Measurements from ENCODE around the gene FKBP1A. TPM values are rescaled to one million over a fixed set of nuclear protein-coding genes. Genes with fewer than 3 reads are reported as not detected.

Gene FKBP1A
- total RNA-seq, 3 donors from 2014 or later = 115 to 191 (median 128) TPM

GRCh38 chr20:1423625-1424106 lies 30.8 kb upstream of the FKBP1A start:
- DNase-seq (ENCODE audit: low spot score in 2 of 2) = no peak
- Histone ChIP-seq H3K36me3 (no peaks in the 10 kb centered on the region), H3K9me3 (peaks cover 0 to 7% of the 10 kb centered on the region in 2 donors), H3K27ac (no peak overlapping the region), H3K27me3 (no peaks in the 10 kb centered on the region), H3K4me1 (no peaks in the 10 kb centered on the region), H3K4me3 (no peak overlapping the region)
- intact Hi-C loops (cut with DNase I; ENCODE audit: low total_unique reads) = no loop called here
- TF ChIP-seq POLR2AphosphoS5 (IDR thresholded peaks at IDR 0.05) = no peak
- TF ChIP-seq, protein P1, sequence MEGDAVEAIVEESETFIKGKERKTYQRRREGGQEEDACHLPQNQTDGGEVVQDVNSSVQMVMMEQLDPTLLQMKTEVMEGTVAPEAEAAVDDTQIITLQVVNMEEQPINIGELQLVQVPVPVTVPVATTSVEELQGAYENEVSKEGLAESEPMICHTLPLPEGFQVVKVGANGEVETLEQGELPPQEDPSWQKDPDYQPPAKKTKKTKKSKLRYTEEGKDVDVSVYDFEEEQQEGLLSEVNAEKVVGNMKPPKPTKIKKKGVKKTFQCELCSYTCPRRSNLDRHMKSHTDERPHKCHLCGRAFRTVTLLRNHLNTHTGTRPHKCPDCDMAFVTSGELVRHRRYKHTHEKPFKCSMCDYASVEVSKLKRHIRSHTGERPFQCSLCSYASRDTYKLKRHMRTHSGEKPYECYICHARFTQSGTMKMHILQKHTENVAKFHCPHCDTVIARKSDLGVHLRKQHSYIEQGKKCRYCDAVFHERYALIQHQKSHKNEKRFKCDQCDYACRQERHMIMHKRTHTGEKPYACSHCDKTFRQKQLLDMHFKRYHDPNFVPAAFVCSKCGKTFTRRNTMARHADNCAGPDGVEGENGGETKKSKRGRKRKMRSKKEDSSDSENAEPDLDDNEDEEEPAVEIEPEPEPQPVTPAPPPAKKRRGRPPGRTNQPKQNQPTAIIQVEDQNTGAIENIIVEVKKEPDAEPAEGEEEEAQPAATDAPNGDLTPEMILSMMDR (IDR thresholded peaks at IDR 0.05) = no peak
- no peak for TF ChIP-seq POLR2A (IDR thresholded peaks at IDR 0.05)

DNA sequence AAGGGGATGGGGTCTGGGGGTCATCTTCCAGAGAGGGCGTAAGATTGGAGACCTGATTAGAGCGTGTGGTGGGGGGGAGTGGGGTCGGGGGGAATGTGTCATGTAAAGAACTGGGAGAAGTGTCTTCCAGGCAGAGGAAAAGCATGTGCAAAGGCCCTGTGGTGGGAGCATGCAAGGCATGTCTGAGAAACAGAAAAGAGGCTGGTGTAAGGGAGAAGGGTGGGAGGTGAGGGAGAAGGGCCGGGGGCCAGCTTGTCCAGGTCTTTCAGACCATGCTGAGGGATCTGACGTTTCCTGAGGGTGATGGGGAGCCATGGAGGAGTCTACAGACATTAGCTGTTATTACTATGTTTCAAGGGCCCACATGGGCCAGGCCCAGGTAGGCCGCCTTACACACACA lies 30.4 kb upstream of the FKBP1A start:
- DNase-seq (ENCODE audit: low spot score in 2 of 2) = no peak
- no peak overlapping the region for H3K4me3 ChIP-seq
- no peaks in the 10 kb centered on the region for H3K36me3 ChIP-seq
- H3K9me3 ChIP-seq = peaks cover 0 to 7% of the 10 kb centered on the region in 2 donors
- H3K4me1 ChIP-seq = no peaks in the 10 kb centered on the region
- no peak overlapping the region for H3K27ac ChIP-seq
- H3K27me3 ChIP-seq = no peaks in the 10 kb centered on the region
- TF ChIP-seq POLR2A (IDR thresholded peaks at IDR 0.05) (no peak), POLR2AphosphoS5 (IDR thresholded peaks at IDR 0.05) (no peak)
- TF ChIP-seq, protein P1 (IDR thresholded peaks at IDR 0.05) = no peak
- intact Hi-C loops (cut with DNase I; ENCODE audit: low total_unique reads) = no loop called here

GRCh38 chr20:1422753-1423152 lies 29.9 kb upstream of the FKBP1A start:
- H3K4me3 ChIP-seq = no peak overlapping the region
- no peak for DNase-seq (ENCODE audit: low spot score in 2 of 2)
- H3K36me3 ChIP-seq = no peaks in the 10 kb centered on the region
- no peak overlapping the region for H3K27ac ChIP-seq
- peaks cover 0 to 7% of the 10 kb centered on the region in 2 donors for H3K9me3 ChIP-seq
- intact Hi-C loops (cut with DNase I; ENCODE audit: low total_unique reads) = no loop called here
- TF ChIP-seq, protein P1 (IDR thresholded peaks at IDR 0.05) = no peak
- TF ChIP-seq POLR2AphosphoS5 (IDR thresholded peaks at IDR 0.05) (no peak), POLR2A (IDR thresholded peaks at IDR 0.05) (no peak)
- H3K4me1 ChIP-seq = no peaks in the 10 kb centered on the region
- no peaks in the 10 kb centered on the region for H3K27me3 ChIP-seq

DNA sequence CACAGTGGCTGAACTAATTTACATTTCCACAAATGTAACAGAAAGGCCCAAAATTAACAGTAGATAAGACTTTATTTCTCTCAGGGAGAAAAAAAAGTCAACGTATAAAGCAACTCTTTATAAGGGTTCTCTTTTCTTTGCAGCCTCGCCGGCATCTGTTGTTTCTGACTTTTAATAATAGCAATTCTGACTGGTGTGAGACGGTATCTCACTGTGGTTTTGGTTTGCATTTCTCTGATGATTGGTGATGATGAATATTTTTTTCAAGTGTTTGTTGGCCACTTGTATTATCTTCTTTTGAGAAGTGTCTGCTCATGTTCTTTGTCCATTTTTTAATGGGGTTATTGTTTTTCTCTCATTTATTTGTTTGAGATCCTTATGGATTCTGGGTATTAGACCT lies 27.2 kb upstream of the FKBP1A start:
- Histone ChIP-seq H3K4me3 (no peak overlapping the region), H3K9me3 (peaks cover 0 to 7% of the 10 kb centered on the region in 2 donors), H3K4me1 (no peaks in the 10 kb centered on the region), H3K36me3 (no peaks in the 10 kb centered on the region), H3K27me3 (no peaks in the 10 kb centered on the region), H3K27ac (no peak overlapping the region)
- DNase-seq (ENCODE audit: low spot score in 2 of 2) = no peak
- TF ChIP-seq, protein P1 (IDR thresholded peaks at IDR 0.05) = no peak
- no peak for TF ChIP-seq POLR2AphosphoS5 (IDR thresholded peaks at IDR 0.05)
- no peak for TF ChIP-seq POLR2A (IDR thresholded peaks at IDR 0.05)
- intact Hi-C loops (cut with DNase I; ENCODE audit: low total_unique reads) = no loop called here

DNA sequence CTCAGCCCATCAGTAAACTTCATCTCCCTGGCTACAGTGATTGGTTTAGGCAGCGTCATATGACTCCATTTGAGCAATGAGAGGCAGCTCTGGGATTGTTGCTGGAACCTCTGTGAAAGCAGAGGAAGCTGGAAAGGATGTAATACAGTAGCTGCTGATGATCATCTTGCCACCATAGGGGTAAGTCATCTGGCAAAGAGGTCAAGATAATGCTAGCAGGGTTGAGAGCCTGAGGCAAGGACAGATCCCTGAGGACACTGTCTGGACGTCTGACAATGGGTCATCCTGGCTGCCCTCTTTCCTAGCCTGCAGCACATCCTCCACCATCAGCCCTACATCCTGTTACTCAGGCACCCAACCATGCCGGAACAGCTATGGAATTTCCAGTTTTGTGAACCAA lies 25.5 kb upstream of the FKBP1A start:
- Histone ChIP-seq H3K9me3 (peaks cover 0 to 7% of the 10 kb centered on the region in 2 donors), H3K36me3 (no peaks in the 10 kb centered on the region), H3K27ac (no peak overlapping the region), H3K4me1 (no peaks in the 10 kb centered on the region), H3K4me3 (no peak overlapping the region), H3K27me3 (no peaks in the 10 kb centered on the region)
- DNase-seq (ENCODE audit: low spot score in 2 of 2) = no peak
- intact Hi-C loops (cut with DNase I; ENCODE audit: low total_unique reads) = no loop called here
- TF ChIP-seq, protein P1 (IDR thresholded peaks at IDR 0.05) = no peak
- no peak for TF ChIP-seq POLR2A (IDR thresholded peaks at IDR 0.05)
- TF ChIP-seq POLR2AphosphoS5 (IDR thresholded peaks at IDR 0.05) = no peak
